HG03108 (cell line): ENCODE data around the gene MID1.

Source experiments
- ATAC-seq: cut with Tn5 transposase; IDR thresholded peaks from one replicate; pipeline ENCODE4 v1.9.1; 2021; ENCODE audit warnings: moderate library complexity; ENCODE audit not compliant: unreplicated experiment

The MID1 gene

GRCh38 chrX:10496345-10496965 lies 123.9 kb downstream of the MID1 start:
- ATAC-seq: no peak

GRCh38 chrX:10495677-10496076 lies 124.7 kb downstream of the MID1 start:
- ATAC-seq: no peak

- ATAC-seq: no peak
These were observed 128.1 kb downstream of the MID1 start for GRCh38 chrX:10492250-10492649.

GRCh38 chrX:10486373-10486772 lies 134.0 kb downstream of the MID1 start:
- ATAC-seq: no peak

- ATAC-seq: no peak
These were observed 135.1 kb downstream of the MID1 start for GRCh38 chrX:10485326-10485725.

GRCh38 chrX:10484683-10485247 lies 135.6 kb downstream of the MID1 start:
- no peak for ATAC-seq

GRCh38 chrX:10483191-10483831 lies 137.1 kb downstream of the MID1 start:
- ATAC-seq: no peak

GRCh38 chrX:10482708-10483107 lies 137.7 kb downstream of the MID1 start:
- no peak for ATAC-seq

- ATAC-seq: no peak
These were observed 138.1 kb downstream of the MID1 start for GRCh38 chrX:10482261-10482660.

- ATAC-seq: no peak
These were observed 139.5 kb downstream of the MID1 start for GRCh38 chrX:10480861-10481260.

- ATAC-seq: no peak
These were observed 140.9 kb downstream of the MID1 start for GRCh38 chrX:10479508-10479907.

- no peak for ATAC-seq
These were observed 142.9 kb downstream of the MID1 start for GRCh38 chrX:10477525-10477924.

- no peak for ATAC-seq
These were observed 145.3 kb downstream of the MID1 start for GRCh38 chrX:10474913-10475568.

GRCh38 chrX:10474510-10474909 lies 145.9 kb downstream of the MID1 start:
- no peak for ATAC-seq

GRCh38 chrX:10471418-10471817 lies 149.0 kb downstream of the MID1 start:
- ATAC-seq: no peak

GRCh38 chrX:10470009-10470408 lies 150.4 kb downstream of the MID1 start:
- no peak for ATAC-seq

- ATAC-seq: no peak
These were observed 152.6 kb downstream of the MID1 start for GRCh38 chrX:10467793-10468192.

GRCh38 chrX:10465254-10465653 lies 155.1 kb downstream of the MID1 start:
- ATAC-seq: no peak

- no peak for ATAC-seq
These were observed 163.3 kb downstream of the MID1 start for GRCh38 chrX:10457092-10457491.

- no peak for ATAC-seq
These were observed 166.4 kb downstream of the MID1 start for GRCh38 chrX:10453945-10454344.

GRCh38 chrX:10450959-10451355 lies 169.4 kb downstream of the MID1 start:
- no peak for ATAC-seq
